NCI-H1694 treated with DMSO at 0.1 percent for 48 hours (cell line): ENCODE measurements around the gene ATP10A.

Experiments
- DNase-seq: peaks from one replicate; lab custom pipeline; 2025; lab: John Stamatoyannopoulos, UW

Gene ATP10A

DNA sequence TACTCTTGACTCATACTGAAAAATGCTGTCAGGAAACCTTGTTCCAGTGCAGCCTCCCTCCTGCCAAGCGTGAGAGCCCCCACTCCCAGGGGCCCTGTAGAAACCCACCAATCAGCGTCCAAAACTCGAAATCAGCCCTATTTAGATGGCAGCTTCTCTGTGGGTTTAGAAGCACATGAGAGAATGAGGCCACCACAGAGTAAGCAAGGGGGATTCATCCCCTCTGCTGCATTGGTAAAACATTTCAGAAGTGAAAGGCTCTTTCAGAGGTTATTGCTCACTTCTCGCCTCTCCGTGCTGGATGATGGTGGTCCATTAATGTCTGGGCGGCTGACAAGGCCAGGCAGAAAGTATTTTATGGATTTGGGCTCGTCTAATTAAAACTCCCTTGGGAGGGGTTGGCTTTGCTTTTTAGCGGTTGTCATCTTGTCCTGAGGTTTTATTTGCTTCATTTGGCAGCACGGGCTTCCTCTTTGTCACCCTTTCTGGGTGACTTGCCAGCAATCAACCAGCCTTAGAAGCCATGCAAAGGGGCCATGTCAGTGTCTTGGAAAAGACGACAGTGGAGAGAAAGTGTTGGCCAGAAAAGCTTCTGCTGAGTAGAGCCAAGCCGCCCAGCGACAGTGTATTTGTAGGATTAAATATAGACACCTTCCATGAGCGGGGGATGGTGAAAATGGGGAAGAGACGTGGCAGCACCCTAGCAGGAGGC lies 145.5 kb downstream of the ATP10A start:
- no peak for DNase-seq

DNA sequence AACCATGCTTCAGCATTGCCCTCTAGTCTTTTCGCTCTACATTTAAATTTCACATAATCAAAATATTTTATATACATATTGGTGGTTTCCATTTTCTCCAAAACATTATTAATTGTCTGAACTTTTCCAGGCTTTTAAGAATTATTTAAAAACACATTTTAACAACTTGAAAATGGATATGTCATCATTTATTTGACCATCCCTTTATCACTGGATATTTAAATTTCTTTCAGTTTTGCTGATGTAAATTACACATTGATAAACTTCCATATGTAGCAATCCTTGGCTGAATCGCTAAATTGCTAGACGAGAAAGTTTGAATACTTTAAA lies 146.0 kb downstream of the ATP10A start:
- no peak for DNase-seq

DNA sequence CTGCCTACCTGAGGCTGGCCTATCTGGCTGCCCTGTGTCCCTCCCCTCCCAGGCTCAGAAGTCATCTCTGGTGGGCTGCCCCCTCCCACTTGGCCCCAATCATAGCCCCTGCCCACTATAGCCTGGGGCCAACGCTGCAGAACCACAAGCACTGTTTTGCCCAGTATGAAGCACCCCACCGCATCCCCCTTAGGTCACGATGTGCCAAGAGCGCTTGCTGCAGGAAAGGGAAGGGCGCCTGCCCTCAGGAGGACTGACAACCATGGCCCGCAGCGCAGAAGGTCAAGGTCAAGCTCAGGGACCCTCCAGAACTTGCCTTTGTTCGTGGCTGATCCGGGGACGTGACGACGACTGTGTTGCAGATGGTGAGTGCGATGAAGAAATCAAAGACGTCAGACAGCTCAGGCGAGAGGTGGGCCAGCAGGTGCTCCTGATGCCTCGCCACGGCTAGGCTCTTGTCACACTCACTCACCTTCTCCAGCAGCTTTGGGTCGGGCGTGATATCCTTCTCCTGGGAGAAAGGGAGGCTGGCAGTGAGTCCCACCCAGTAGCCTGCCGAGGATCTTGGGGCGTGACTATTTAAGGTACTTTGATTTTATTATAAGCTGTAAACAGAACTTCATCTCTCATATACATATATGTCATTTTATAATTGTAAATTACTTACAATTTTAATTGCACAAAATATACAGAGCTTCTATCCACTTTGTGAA lies 146.6 kb downstream of the ATP10A start:
- DNase-seq = no peak

DNA sequence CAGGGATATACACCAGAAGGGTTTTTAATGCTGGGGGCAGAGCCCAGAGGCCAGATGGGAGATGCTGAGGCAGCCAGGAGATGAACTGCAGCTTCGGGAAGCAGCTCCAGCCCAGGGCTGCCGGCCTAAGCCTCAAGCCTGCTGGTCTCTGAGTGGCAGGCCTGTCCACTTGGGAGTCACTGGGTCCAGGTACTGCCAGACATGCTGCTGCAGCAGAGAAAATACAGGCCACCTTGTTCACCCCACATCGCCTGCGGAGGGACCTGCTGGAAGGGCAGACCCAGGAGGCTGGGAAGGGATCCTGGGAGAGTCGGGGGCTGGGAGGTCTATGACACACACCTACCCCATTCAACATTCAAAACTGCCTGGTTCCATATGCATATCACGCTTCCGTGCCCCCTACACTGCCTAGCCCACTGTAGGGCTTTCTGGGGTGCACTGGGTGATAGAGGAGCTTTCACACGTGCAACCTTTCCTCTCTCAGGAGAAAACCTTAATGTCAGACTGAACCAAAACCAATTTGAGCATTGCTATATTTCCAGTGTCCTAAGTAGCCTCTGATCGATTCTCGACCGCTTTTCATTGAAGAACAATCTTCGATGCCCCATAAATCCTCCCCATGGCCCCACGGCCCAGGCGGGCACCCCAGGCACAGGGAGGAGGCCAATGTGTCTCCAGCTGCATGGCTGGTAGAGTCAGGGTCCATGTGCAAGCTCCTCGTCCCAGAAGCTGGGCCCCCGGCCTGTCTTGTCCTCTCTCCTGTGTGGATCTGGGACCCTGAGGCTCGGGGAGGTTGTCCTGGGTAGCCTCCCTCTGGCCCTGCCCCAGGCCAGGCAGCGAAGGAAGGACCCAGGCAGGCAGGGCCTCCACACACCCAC lies 147.4 kb downstream of the ATP10A start:
- DNase-seq = no peak

DNA sequence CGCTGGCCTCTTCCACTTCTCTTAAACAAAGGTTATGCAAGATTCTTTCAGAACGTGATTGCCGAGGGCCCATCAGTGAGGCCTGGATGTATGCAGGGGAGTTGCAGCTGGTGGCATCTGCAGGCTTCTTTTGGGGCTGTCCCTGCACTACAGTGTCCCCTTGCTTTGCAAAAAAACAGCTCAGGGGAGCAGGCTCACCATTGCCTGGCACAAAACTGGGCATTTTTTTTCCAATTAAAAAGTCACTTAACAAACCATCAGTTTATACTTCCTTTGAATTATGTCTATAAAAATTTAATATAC lies 148.6 kb downstream of the ATP10A start:
- DNase-seq = no peak

DNA sequence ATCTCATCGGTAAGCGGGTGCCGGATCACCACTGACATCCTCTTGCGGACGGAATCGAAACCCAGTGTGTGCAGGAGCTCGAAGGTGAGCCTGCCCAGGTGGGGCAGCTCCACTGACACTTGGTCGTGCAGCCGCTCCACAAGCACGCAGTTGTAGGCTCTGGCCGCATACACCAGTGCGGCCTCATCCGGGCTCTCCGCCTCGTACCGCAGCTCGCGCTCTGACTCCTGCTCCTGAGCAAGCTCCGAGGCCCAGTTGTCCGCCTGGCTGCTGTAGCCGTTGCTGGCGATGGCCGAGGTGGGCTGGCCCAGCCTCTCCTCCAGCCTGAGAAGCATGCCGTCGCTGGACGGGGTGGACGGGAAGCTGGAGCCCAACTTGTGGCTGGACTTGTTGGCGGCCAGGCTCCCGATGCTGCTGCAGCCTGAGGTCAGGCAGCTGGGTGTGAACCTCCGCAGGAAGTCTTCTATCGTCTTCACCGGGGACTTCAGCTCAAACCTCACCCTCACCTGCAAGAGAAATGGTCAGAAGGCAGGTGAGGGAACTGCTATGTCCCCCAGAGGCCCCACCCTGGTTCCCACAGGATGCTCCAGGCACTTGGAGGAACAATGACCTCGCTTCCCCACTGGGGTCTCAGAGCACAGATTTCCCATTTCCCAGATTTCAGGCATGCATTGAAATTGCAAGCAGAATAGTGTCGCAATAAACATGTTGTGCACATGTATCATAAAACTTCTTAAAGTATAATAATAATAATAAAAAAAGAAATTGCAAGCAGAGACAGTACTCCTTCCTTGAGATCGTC lies 149.2 kb downstream of the ATP10A start:
- DNase-seq = no peak

DNA sequence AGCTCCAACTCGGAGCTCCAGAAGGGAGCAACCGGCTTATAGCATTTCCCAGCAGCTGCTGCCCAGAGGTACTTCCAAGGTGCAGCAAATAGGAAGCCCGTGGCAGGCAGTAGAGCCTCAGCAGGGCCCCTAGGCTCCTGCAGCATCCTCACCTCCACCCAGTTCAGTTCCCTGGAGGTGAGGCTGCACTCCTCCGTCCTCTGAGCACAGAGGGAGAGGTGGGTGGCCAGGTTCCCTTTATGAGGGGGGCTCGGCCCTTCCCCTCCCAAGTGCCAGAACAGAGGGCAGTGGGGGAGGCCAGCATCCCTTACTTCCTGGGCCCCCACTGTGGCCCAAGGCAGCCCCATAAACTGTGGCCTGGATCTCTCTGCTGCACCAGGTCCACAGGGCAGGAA lies 150.2 kb downstream of the ATP10A start:
- no peak for DNase-seq

DNA sequence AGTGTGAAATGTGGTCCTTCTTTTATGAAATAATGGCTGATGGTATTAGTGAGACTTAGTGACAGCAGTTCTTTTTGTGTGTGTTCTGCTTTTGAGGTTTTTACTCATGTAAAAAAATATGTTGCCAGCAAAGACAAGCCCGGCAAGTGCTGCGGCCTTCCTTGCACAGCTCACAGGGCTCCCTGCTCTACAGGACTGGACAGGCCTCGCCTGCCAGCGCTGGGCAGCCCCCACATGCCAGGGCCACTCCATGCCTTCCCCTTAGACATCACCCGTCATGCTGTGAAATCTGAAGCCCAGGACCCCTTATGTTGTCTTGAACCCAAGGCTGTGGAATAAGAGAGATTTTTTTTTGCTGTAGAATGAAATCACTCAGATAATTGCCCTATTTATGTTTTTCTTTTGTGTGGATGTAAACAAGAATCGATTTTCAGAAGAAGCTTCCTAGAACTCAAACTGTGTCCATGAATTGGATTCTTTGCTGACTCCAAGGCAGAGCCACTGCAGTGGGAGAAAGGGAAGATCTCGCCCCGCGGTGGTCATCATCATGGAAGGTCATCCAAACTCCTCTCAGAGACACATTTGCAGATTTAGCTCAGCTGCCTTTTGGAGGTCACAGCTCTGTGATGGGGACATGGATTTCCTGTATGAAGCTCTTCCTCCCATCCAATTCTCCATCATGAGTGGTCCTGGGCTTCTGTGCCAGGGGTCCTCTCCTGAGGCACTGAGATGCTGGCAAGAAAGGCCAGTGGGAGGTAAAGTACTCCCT lies 150.8 kb downstream of the ATP10A start:
- DNase-seq = no peak

DNA sequence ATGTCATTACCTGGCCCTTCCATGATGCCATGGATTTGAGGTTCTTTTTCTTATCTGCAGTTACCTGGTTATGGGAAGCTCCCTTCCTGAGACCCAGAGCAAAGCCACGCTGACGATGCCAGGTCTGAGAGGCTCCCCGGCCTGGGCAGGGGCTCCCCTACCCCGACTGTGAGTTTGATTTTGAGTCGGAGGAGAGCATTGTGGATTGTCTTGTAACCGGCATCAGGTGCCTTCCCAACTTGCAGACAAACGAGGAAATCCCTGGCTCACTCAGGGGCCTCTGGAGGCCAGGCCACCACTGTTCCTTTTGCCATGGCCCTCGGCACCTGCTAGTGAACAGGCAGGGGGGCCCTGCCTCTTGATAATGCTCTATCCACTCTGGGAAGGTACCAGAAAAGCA lies 151.4 kb downstream of the ATP10A start:
- DNase-seq = no peak

DNA sequence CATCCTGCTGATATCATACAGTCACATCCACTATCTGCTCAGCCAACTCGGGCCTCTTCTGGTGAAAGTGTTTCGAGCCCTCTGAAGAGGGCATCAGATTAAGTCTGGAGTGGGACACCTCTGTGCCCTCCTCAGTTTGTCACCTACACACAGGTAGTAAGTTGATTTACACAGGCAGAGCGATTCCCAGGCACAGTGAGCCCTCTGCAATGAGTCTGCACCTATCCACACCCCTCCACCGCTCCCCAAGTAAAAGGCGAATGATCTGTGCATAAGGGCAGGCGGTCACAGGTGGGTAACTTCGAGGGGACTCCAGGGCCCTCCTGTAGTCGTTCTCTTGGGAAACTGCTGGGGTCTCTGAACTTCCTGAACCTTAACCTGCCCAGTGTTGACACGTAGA lies 152.0 kb downstream of the ATP10A start:
- no peak for DNase-seq

DNA sequence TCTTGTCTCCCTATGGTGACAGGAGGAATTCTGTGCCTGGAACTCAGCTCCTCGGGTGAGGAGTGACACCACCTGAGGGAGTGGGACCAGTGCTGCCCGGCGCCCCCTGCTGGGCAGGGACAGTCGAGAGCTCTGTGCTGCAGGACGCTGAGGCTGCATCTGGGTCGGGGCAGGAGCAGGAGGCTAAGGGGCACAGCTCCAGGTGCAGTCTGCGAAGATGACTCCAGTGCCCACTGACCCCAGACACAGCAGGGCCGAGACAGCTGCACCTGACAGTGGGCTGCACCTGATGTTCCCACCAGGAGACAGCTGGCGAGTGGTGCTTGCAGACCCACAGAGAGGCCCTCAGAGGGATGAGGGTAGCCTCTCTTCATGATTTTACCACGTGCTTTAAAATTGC lies 152.9 kb downstream of the ATP10A start:
- DNase-seq = no peak

DNA sequence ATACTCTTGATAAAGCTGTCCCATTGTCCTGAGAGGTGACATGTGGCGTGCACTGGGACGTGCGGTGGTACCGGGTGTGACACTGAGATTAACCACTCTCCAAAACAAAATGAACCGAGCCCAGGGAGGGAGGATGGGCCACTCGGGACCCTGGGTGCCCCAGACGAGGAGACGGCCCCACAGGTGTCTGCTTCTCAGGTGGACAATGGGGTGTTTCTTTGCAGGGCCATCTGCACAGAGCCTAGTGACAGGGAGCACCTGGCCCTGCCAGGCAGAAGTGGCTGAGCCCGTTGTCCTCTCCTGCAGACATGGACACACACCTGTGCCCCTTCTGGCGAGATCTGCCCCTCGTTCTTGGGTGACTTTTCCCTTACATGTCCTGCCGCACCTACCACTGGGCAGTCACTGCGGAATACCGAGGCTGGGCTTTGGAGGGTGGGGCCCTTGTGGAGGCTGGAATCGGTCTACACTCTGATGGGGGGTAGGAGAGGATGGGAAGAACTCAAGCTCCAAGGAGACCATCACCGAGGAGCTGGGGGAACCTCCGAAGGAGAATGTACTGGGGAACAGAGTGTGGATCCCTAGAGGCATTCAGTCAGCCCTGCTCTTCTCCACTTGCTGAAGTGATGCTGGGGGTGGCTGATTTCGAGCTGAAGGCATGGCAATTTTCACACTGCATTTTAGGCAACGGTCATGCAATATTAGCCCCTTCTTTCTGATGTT lies 153.5 kb downstream of the ATP10A start:
- no peak for DNase-seq

DNA sequence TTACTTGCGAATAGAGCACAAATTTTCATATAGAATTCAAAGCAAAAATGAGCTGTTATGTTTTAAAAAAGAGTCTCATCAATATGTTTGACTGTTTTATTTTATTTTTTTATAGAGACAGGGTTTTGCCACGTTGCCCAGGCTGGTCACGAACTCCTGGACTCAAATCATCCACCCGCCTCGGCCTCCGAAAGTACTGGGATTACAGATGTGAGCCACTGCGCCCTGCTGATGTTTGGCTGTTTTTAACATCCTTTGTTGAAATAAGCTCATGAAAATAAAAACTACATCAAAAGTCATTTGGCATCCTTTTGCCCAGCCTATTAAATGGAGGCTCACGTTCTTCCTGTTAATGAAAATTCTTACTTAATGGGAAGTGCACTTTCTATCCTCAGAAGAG lies 154.7 kb downstream of the ATP10A start:
- DNase-seq = no peak

DNA sequence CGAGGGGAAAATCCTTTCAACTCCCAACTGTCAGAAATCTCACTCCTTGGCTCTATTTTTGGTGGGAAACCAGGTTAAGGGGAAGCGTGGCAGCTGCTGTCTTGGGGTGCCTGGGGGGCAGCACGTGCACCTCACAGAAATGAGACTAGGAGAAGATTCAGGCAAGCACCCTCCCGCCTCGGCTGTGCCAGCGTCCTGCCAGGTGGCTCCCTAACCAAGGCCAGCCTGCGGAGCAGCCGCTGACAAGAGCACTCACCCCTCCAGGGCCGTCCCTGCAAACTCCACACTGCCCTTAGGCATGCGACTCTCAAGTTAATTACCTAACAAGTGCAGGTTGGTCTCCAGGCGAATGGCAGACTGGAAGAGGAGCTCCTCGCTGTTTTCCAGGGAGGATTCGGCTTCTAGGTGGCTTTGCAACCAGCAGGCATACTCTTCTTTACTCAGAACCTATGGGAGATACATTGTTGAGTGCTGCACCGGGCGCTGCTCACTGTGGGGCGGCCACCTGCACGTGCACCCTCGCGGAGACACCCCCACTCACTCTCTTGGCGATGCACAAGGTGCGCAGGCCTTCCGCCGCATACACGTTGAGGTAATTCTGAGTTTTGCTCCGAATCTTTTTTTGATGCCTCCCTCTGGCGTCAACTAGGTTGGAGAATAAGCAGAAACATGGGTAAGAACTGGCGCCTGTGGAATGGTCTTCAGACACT lies 155.3 kb downstream of the ATP10A start:
- DNase-seq = no peak

DNA sequence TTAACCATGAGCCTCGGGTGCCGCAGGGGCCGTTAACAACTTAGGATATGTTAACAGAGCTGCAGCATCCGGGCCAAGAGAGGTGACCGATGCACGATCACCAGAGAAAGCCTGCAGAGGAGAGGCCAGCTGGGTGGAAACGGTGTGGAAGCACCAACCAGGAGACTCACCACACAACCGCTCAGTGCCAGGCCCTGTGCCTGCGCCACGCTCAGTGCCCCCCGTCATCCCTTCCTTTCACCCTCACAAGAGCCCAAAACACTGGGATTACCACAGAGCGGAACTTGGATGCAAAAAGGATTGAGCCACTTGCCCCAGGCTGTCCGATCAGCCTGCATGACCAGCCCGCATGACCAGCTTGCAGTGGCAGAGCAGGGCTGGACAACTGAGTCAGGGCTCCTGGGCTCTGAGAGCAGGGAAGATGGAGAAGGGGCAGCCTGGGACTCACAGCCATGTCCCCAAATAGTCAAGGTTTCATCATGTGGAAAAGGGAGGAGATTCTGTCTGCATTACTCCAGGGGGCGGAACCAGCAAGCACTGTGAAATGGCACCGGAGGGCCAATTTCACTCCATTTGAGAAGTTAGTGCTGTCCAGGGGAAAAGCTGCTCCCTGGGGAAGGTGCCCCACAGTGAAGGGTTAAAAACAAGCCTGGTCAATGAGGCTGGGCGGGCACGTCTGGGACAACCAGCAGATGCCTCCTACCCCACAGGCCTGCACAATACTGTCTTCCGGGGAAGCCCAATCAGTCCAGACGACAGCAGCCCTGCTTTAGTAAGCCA lies 156.8 kb downstream of the ATP10A start:
- no peak for DNase-seq

DNA sequence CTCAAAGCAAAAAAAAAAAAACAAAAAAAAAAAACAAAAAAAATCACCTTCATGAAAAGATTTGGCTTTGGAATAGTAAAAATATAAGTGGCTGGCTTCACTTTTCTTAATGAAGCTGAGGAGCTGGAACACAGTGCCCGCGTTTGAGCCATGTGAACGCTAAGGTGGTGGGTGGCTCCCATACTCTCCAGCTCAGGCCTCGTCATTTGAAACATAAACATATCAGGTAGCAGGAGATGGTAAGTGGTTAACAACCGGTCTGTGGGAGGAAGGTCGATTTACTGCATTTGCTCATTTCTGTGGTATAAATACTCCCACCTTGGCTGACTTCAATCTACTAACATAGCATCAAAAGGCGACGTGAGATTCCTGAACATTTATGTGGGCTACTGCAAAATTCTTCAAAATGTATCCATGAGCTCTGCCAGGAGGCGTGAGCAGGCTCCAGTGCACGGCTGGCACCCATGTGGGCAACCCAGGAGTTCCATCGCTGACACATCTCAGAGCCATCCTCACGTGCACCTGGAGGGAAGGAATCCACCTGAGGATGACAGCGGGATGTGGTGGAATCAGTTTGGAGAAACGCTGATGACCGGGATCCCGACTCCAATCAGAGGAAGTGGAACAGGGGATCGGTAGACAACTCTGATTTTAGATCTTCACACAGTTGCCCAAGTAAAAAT lies 157.6 kb downstream of the ATP10A start:
- DNase-seq = no peak

DNA sequence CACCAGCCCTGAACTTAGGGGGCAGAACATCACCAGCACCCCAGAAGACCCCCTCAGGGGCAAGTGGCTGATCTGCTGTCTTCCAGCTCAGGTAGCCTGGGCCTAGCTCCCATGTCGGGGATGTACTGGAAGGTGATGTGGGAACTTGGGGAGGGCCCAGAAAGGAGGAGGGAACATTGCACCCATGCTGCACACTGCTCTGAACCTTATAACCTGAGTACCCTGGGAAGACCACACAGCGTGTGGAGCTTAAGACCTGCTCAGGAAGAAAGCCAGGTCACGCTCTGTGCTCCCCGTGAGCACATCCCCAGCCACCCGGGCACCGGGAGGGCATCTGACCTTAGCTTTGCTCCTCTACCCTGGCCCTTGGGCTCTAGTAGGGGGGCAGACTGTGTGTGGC lies 159.4 kb downstream of the ATP10A start:
- no peak for DNase-seq

DNA sequence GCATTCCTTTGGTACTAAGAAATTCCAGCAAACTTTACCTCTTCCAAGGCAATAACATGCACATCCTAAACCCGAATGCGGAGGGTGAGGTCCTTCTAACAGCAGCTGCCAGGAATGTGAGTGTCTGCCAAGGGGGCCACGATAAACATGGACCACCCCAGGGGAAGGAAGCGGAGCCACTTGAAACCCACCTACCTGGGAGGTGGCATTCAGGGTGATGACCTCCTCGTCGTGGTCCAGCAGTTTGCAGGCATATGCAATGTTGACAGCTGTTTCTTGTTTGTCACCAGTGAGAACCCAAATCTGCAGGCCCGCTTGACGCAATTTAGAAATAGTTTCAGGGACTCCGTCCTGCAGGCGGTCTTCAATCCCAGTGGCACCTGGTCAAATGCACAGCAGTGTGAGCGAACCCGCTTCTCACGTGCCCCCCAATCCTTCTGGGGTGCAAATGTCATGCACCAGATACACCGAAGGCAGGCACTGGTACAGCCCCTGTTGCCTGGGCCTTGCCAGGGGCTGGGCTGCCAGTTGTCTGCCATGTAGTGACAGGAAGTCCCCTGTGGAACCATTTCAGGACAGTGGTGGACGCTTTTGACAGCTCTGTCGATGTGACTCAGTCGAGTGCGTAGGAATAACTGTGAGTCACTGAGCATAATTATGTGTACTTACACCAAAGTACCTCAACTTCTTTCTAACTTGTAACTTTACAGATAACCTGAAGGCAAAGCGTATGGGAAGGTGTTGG lies 161.2 kb downstream of the ATP10A start:
- no peak for DNase-seq
